GM13977 (cell line): ENCODE measurements around the gene CNR2.
A peak's percentile ranks its signal among the peaks of the same experiment; 100 is the strongest.
"Not testable (repeated sequence)": the region's sequence is repeated elsewhere in the genome, so short reads cannot be mapped to it uniquely, and the experiment has no call there.

ENCODE experiments used
- DNase-seq: peaks from one replicate; pipeline ENCODE4 v3.0.0; 2012; ENCODE audit warnings: low spot score
- CTCF ChIP-seq: IDR thresholded peaks from 2 replicates; pipeline ENCODE4 v1.5.1; 2012; ENCODE audit warnings: mild to moderate bottlenecking, control low read depth; ENCODE audit not compliant: insufficient read depth; ENCODE audit errors: extremely low read depth, missing control alignments
- in situ Hi-C: fragments of 300-500 bp; cut with MboI; formaldehyde crosslinking; loops from one replicate; pipeline ENCODE4 v1.12.0; 2022; ENCODE audit warnings: low sequenced_read_pairs, low pct_unique_long_range_greater_than_20kb, mixed read lengths, inconsistent platforms; ENCODE audit not compliant: unreplicated experiment

Gene CNR2

GRCh38 chr1:23913212-23913880 lies at the start of gene CNR2:
CNR2 (minus strand) TSS chr1:23913362; CDS start chr1:23875617, 37,745 bp downstream.
- no peak for TF ChIP-seq CTCF
- no peak for DNase-seq
- in situ Hi-C loops = no loop called here

- in situ Hi-C loops = no loop called here
- DNase-seq = peak; percentile 5
- no peak for TF ChIP-seq CTCF
Observed at GRCh38 chr1:23960291-23961020, 47.3 kb upstream of the CNR2 start.

- in situ Hi-C loops = no loop called here
- peak; percentile 98 for DNase-seq
- TF ChIP-seq CTCF = no peak
Observed at GRCh38 chr1:23959461-23960290, 46.5 kb upstream of the CNR2 start, which contains the start of gene PNRC2. PNRC2 (plus strand) TSS chr1:23959828; CDS start chr1:23961458, 1,630 bp downstream.

GRCh38 chr1:23958810-23959460 lies 45.8 kb upstream of the CNR2 start:
- in situ Hi-C loops = no loop called here
- peak; percentile 91 for DNase-seq
- TF ChIP-seq CTCF = peak; percentile 60

GRCh38 chr1:23958040-23958809 lies 45.1 kb upstream of the CNR2 start:
- in situ Hi-C loops = not testable (repeated sequence)
- peak; percentile 10 for DNase-seq

GRCh38 chr1:23957096-23957495 lies 43.9 kb upstream of the CNR2 start:
- peak; percentile 4 for DNase-seq
- in situ Hi-C loops = no loop called here
- TF ChIP-seq CTCF = no peak
